ENCODE measurements around the gene TSPAN11. TPM values are rescaled to one million over a fixed set of nuclear protein-coding genes. Genes with fewer than 3 reads are reported as not detected.

The TSPAN11 gene
- total and polyA plus RNA-seq, 2 experiments from 2014 or later = 5.2 to 9.6 TPM

DNA sequence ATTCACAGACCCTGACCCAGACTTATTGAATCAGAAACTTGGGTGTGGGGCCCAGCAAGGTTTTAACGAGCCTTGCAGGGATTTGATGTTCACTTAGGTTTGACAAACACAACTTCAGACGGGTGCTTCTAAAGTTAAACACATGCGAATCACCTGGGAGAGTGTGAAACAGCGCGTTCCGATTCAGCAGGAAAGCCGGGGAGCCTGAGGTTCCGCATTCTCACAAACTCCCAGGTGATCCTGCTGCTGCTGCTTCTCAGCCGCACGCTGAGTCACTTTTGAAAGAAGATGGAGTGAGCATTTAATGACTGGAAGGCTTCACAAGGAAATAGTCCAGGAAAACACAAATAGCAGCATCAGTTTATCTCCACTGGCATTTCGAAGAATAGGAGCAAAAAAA lies 102.9 kb downstream of the TSPAN11 start:
- Histone ChIP-seq H3K36me3 (replicated peaks; ENCODE audit: insufficient read depth, low read depth) (no peaks in the 10 kb centered on the region), H3K4me3 (no peak overlapping the region), H3K4me1 (ENCODE audit: insufficient read depth) (no peaks in the 10 kb centered on the region), H3K9me3 (ENCODE audit: low read depth) (no peaks in the 10 kb centered on the region), H4K20me1 (ENCODE audit: insufficient read depth, poor library complexity, severe bottlenecking) (no peaks in the 10 kb centered on the region), H3K79me2 (no peaks in the 10 kb centered on the region), H3K27me3 (peaks cover 4% of the 10 kb centered on the region), H3K27ac (no peak overlapping the region), H3K4me2 (no peak overlapping the region), H3K9me2 (replicated peaks; ENCODE audit: insufficient read depth) (no peaks in the 10 kb centered on the region), H2AFZ (no peak overlapping the region)
- WGBS (ENCODE audit: low lambda C conversion rate, missing lambda C conversion rate) = 65% methylated on average over 11 of the region's 11 CpGs
- TF ChIP-seq, protein P1, sequence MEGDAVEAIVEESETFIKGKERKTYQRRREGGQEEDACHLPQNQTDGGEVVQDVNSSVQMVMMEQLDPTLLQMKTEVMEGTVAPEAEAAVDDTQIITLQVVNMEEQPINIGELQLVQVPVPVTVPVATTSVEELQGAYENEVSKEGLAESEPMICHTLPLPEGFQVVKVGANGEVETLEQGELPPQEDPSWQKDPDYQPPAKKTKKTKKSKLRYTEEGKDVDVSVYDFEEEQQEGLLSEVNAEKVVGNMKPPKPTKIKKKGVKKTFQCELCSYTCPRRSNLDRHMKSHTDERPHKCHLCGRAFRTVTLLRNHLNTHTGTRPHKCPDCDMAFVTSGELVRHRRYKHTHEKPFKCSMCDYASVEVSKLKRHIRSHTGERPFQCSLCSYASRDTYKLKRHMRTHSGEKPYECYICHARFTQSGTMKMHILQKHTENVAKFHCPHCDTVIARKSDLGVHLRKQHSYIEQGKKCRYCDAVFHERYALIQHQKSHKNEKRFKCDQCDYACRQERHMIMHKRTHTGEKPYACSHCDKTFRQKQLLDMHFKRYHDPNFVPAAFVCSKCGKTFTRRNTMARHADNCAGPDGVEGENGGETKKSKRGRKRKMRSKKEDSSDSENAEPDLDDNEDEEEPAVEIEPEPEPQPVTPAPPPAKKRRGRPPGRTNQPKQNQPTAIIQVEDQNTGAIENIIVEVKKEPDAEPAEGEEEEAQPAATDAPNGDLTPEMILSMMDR (IDR thresholded peaks at IDR 0.05; ENCODE audit: poor library complexity) = no peak
- no peak for TF ChIP-seq EZH2phosphoT487 (IDR thresholded peaks at IDR 0.05; ENCODE audit: low read depth, severe bottlenecking, unreplicated experiment)
- no peak for TF ChIP-seq EZH2 (IDR thresholded peaks at IDR 0.05; ENCODE audit: borderline replicate concordance)
- DNase-seq (ENCODE audit: low spot score) = no peak

DNA sequence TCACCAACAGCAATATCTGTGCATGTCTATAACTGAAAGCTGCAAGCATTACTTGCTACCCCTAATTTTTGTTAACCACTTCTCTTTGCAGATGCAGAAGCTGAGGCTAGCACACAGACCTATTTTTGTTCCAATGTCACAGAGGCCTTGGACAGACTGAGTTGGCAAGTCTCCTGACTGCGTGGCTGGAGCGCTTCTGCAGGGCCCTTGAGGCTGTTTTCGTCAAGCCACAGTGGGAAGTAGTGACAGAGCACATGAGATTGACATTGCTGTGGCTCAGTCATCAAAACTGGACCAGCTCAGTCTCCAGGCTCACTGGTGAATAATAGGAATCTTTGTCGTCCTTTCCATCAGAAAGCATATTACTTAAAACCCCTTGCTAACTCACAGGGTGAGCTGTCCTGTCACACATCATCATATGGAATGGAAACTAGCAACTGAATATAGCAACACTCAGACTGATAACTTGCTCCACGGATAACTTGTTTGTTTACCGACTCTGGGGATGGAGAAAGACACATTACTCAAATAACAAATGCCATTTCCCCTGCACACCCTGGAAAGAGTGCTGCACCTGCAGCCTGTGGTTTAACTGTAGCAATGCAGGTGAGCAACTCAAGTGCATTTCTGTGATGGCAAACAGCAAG lies 103.5 kb downstream of the TSPAN11 start:
- Histone ChIP-seq H3K79me2 (no peaks in the 10 kb centered on the region), H3K4me2 (no peak overlapping the region), H4K20me1 (ENCODE audit: insufficient read depth, poor library complexity, severe bottlenecking) (no peaks in the 10 kb centered on the region), H3K27ac (no peak overlapping the region), H3K36me3 (replicated peaks; ENCODE audit: insufficient read depth, low read depth) (no peaks in the 10 kb centered on the region), H3K9me2 (replicated peaks; ENCODE audit: insufficient read depth) (no peaks in the 10 kb centered on the region), H3K9me3 (ENCODE audit: low read depth) (no peaks in the 10 kb centered on the region), H3K27me3 (peaks cover 4% of the 10 kb centered on the region), H3K4me3 (no peak overlapping the region), H2AFZ (no peak overlapping the region), H3K4me1 (ENCODE audit: insufficient read depth) (no peaks in the 10 kb centered on the region)
- 79% methylated on average over 6 of the region's 6 CpGs for WGBS (ENCODE audit: low lambda C conversion rate, missing lambda C conversion rate)
- DNase-seq (ENCODE audit: low spot score) = no peak
- TF ChIP-seq, protein P1 (IDR thresholded peaks at IDR 0.05; ENCODE audit: poor library complexity) = no peak

DNA sequence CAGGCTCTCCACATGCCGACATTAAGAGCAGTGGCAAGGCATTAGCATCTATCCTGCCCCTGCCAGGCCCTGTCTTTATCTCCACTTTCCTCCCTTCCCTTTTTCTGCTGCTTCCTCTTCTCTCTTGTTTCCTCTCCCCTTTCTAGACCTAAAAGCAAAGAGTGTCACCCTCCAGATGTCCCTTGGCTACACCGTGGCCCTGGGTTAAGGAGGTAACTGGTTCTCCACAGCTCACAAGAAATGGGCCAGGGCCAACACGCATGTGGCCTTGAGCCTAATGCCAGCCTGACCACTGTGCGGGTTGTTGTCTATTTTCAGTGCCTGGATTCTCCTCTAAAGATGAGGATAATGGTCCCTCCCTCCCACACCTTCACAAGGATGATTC lies 105.4 kb downstream of the TSPAN11 start:
- H3K9me2 ChIP-seq (replicated peaks; ENCODE audit: insufficient read depth) = no peaks in the 10 kb centered on the region
- DNase-seq (ENCODE audit: low spot score) = no peak
- no peaks in the 10 kb centered on the region for H4K20me1 ChIP-seq (ENCODE audit: insufficient read depth, poor library complexity, severe bottlenecking)
- no peaks in the 10 kb centered on the region for H3K36me3 ChIP-seq (replicated peaks; ENCODE audit: insufficient read depth, low read depth)
- H3K4me1 ChIP-seq (ENCODE audit: insufficient read depth) = peaks cover 3% of the 10 kb centered on the region
- H3K4me3 ChIP-seq = no peak overlapping the region
- TF ChIP-seq EZH2phosphoT487 (IDR thresholded peaks at IDR 0.05; ENCODE audit: low read depth, severe bottlenecking, unreplicated experiment) = no peak
- TF ChIP-seq, protein P1 (IDR thresholded peaks at IDR 0.05; ENCODE audit: poor library complexity) = no peak
- H3K4me2 ChIP-seq = no peak overlapping the region
- H3K27ac ChIP-seq = no peak overlapping the region
- WGBS (ENCODE audit: low lambda C conversion rate, missing lambda C conversion rate) = 94% methylated on average over 4 of the region's 4 CpGs
- no peak overlapping the region for H2AFZ ChIP-seq
- H3K27me3 ChIP-seq = peaks cover 4% of the 10 kb centered on the region
- no peaks in the 10 kb centered on the region for H3K9me3 ChIP-seq (ENCODE audit: low read depth)
- H3K79me2 ChIP-seq = no peaks in the 10 kb centered on the region

DNA sequence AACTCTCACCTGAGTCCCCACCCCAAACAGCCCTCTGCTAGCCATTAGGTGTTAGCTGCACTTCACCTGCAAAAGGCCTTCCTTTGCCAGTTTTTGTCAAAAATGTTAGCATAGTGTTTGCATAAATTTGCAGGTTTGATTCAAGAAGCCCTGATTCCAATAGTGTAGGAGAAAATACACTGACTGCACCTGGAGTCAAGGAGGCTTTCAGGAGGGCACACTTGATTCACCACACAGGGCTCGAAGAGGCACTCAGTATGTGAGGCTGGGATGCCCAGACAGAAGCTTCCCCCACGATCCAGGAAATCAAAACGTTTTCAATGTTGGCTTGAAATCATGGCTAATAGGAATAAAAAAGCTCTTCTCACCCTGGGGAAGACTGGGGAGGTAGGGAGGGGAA lies 106.6 kb downstream of the TSPAN11 start:
- no peaks in the 10 kb centered on the region for H3K9me3 ChIP-seq (ENCODE audit: low read depth)
- H3K4me3 ChIP-seq = no peak overlapping the region
- peaks cover 3% of the 10 kb centered on the region for H3K4me1 ChIP-seq (ENCODE audit: insufficient read depth)
- WGBS (ENCODE audit: low lambda C conversion rate, missing lambda C conversion rate) = 77% methylated on average over 3 of the region's 3 CpGs
- no peaks in the 10 kb centered on the region for H3K9me2 ChIP-seq (replicated peaks; ENCODE audit: insufficient read depth)
- no peak for DNase-seq (ENCODE audit: low spot score)
- TF ChIP-seq, protein P1 (IDR thresholded peaks at IDR 0.05; ENCODE audit: poor library complexity) = no peak
- TF ChIP-seq EZH2 (IDR thresholded peaks at IDR 0.05; ENCODE audit: borderline replicate concordance) (no peak), EZH2phosphoT487 (IDR thresholded peaks at IDR 0.05; ENCODE audit: low read depth, severe bottlenecking, unreplicated experiment) (no peak)
- H3K27me3 ChIP-seq = peaks cover 4% of the 10 kb centered on the region
- H4K20me1 ChIP-seq (ENCODE audit: insufficient read depth, poor library complexity, severe bottlenecking) = no peaks in the 10 kb centered on the region
- H3K79me2 ChIP-seq = no peaks in the 10 kb centered on the region
- no peak overlapping the region for H3K4me2 ChIP-seq
- H2AFZ ChIP-seq = no peak overlapping the region
- H3K36me3 ChIP-seq (replicated peaks; ENCODE audit: insufficient read depth, low read depth) = no peaks in the 10 kb centered on the region
- no peak overlapping the region for H3K27ac ChIP-seq

Measured in hepatocyte (in vitro differentiated cells).